NCI-H82 treated with DMSO at 0.1 percent for 48 hours (cell line): ENCODE data around the gene TDRD12.
"Not testable (repeated sequence)": the region's sequence is repeated elsewhere in the genome, so short reads cannot be mapped to it uniquely, and the experiment has no call there.

Experiments used
- DNase-seq: peaks from one replicate; lab custom pipeline; 2025; ENCODE audit not compliant: unreplicated experiment; lab: John Stamatoyannopoulos, UW

Gene TDRD12

GRCh38 chr19:32693151-32694108 lies 26.1 kb upstream of the TDRD12 start:
- not testable (repeated sequence) for DNase-seq

DNA sequence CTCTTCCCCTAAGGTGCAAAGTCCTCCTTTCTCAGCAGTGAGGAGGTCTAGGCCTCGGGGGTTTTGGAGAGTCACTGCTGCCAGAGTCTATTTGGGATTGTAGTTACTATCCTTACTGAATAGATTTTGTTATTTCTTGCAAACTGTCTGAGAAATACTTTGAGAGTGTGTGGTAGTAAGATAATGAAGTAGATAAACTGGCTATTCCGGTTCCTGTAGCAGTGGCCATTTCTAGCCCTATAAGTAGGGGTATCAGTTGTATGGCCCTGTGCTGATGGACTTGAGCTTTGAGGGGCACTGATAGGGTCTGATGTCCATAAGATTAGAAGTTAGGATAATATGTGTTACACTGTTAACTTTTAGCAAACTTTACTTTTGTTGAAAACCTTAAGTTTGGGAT lies 25.3 kb upstream of the TDRD12 start:
- not testable (repeated sequence) for DNase-seq

DNA sequence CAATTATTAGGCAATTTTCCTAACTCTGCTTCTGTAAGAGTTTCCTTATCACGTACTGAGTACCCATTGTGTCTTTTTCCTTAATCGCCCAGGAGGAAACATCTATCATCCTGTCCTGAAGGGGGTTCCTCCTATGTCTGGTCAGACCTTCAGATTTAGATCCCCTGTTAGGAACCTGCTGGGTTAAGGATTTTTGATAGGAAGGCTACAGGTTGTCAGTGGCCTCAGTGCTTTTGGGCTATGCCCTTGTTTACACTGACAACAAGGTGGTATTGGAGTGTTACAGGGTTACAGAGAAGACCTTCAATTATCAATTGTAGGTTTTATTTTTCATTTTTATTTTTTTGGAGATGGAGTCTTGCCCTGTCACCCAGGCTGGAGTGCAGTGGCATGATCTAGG lies 24.7 kb upstream of the TDRD12 start:
- not testable (repeated sequence) for DNase-seq

GRCh38 chr19:32695506-32695905 lies 24.1 kb upstream of the TDRD12 start:
- not testable (repeated sequence) for DNase-seq

- not testable (repeated sequence) for DNase-seq
Measured at GRCh38 chr19:32696771-32697170, 22.8 kb upstream of the TDRD12 start.

DNA sequence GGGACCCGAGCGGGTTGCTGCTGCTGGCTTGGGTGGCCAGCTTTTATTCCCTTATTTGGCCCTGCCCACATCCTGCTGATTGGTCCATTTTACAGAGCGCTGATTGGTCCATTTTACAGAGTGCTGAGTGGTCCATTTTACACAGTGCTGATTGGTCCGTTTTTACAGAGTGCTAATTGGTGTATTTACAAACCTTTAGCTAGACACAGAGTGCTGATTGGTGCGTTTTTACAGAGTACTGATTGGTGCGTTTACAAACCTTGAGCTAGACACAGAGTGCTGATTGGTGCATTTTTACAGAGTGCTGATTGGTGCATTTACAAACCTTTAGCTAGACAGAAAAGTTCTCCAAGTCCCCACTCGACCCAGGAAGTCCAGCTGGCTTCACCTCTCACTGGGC lies 19.4 kb upstream of the TDRD12 start:
- DNase-seq: not testable (repeated sequence)

DNA sequence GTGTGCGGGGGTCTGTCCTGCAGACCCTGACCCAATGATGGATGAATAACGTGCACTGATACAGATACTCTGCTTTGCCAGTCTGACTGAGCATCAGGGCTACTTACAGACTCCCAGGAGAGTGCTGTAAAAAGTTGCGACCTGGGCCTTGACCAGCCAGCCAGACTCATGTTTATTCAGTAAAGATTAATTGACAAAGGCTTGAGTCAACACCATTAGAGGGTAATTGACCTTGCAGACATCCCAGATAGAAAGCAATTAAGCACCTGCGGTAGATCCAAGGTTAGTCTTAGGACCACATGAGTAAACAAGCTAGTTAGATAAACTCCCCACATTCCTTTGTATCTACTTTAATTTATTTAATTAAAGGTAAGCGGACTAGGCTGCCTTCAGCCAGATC lies 17.6 kb upstream of the TDRD12 start:
- DNase-seq: no peak

- DNase-seq: not testable (repeated sequence)
Measured at GRCh38 chr19:32704006-32704405, 15.6 kb upstream of the TDRD12 start.

- DNase-seq: no peak
Measured at GRCh38 chr19:32708457-32708856, 11.1 kb upstream of the TDRD12 start.

GRCh38 chr19:32709032-32709431 lies 10.5 kb upstream of the TDRD12 start:
- DNase-seq: no peak

DNA sequence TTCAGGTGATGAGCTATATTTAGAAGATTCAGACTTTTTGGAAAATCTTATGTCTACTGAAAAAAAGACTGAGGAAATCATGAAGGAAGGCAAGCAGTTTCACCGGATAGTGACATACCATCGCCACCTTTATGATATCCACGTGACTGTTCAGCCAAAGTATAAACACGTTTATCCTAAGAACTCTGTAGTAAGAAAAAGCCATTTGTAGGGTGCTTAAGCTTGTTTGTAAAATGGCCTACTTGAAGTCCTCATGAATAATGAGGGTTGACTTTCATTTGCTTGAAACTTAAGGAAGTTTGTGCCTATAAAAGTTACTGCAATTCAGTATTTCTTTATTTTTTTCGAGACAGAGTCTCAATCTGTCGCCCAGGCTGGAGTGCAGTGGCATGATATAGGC lies 7.8 kb upstream of the TDRD12 start:
- no peak for DNase-seq

DNA sequence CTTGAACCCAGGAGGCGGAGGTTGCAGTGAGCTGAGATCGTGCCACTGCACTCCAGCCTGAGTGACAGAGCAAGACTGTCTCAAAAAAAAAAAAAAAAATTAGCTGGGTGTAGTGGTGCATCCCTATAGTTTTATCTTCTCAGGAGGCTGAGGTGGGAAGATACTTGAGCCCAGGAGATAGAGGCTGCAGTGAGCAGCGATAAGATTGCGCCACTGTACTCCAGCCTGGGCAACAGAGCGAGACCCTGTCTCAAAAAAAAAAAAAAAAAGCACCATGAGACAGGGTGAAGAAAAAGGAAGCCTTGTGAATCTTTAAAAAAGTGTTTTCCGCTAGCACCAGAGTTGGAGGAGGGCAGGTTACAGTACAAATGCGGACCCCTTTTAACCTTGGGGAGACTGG lies 3.4 kb upstream of the TDRD12 start:
- DNase-seq: not testable (repeated sequence)

DNA sequence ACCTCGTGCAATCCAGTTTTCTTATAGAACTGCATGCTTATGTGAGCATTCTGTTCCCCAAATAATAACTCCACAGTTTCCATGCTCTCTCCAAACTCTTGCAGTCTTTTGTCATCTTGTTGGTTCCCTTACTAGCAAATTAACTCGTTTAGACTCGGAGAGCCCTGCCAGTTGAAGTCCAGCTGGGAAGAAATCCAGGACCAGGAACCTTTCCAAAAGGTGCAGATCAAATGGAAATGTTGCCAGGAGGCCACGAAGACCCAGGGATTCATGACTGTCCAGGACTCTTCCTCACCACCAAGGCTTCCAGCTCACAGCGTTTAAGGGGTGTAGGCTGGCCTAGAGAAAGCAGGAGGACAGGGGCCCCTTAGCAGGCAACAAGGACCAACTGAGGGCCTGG lies 2.1 kb upstream of the TDRD12 start:
- no peak for DNase-seq

GRCh38 chr19:32718286-32718685 lies 1.3 kb upstream of the TDRD12 start:
- DNase-seq: no peak

GRCh38 chr19:32720216-32720935 lies 809 bp downstream of the TDRD12 start:
- no peak for DNase-seq

DNA sequence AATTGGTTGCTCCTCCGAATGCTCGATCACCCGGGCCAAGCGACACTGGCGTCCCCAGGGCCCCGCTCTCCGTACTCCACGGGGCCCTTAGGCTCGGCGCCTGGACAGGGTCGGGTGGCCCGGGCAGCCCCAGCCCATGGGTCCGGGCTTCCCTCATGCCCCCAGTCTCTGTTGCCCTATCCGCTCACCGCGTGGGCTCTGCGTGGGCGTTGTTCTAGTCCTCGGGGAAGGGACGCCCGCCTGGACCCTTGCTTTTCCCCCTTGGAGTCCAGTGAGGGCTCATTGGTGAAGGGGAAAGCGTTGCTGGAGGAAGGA lies 1.3 kb downstream of the TDRD12 start:
- no peak for DNase-seq

GRCh38 chr19:32735936-32736335 lies 16.4 kb downstream of the TDRD12 start:
- no peak for DNase-seq

DNA sequence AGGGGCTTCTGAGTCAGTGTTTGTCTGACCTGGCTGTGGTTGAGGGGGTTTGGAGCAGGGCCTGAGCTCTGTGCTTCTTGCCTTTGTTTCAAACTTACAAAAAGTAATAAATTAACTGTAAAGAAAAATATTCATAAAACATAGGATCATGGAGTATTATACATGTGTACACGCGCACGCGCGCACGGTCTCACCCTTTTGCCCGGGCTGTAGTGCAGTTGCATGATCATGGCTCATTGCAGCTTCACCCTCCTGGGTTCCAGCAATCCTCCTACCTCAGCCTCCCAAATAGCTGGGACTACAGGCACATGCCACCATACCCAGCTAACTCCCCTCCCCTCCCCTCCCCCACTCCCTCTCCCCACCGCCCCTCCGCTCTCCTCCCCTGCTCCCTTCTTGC lies 23.5 kb downstream of the TDRD12 start:
- DNase-seq: no peak

DNA sequence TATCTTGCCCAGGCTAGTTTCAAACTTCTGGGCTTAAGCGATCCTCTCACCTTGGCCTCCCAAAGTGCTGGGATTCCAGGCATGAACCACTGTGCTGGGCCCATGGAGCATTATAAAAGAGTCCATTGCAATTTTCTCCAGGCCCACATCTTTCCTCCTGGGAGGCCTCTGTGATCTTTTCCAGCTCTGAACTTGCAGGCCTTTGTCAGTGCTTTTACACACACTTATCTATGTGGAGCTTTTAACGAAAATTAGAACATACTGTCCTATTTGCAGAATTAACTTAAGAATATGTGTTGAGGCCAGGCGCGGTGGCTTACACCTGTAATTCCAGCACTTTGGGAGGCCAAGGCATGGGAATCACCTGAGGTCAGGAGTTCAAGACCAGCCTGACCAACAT lies 23.9 kb downstream of the TDRD12 start:
- DNase-seq: no peak

- no peak for DNase-seq
Measured at GRCh38 chr19:32744555-32745325, 25.2 kb downstream of the TDRD12 start.

DNA sequence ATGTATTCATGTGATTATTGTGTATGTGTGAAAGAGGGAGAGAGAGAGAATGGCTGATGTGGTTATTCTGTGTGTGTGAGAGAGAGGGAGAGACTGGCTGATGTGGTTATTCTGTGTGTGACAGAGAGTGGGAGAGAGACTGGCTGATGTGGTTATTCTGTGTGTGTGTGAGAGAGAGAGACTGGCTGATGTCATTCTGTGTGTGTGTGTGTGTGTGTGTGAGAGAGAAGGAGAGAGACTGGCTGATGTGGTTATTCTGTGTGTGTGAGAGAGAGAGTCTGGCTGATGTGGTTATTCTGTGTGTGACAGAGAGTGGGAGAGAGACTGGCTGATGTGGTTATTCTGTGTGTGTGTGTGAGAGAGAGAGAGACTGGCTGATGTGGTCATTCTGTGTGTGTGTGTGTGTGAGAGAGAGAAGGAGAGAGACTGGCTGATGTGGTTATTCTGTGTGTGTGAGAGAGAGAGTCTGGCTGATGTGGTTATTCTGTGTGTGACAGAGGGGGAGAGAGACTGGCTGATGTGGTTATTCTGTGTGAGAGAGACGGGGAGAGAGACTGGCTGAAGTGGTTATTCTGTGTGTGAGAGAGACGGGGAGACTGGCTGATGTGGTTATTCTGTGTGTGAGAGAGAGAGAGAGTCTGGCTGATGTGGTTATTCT lies 26.2 kb downstream of the TDRD12 start:
- DNase-seq: not testable (repeated sequence)
